ENCODE results near the gene GPI.
A peak's percentile ranks its signal among the peaks of the same experiment; 100 is the strongest.

- peak; percentile 88 for TF ChIP-seq CTCF (IDR thresholded peaks at IDR 0.05; ENCODE audit: low read depth, low read length)
- TF ChIP-seq EZH2phosphoT487 (IDR thresholded peaks at IDR 0.05; ENCODE audit: low read depth): no peak
Measured at GRCh38 chr19:34345947-34346351, 19.0 kb upstream of the GPI start.

All from OCI-LY3 (cell line).